ENCODE measurements around the gene ATF6.

DNA sequence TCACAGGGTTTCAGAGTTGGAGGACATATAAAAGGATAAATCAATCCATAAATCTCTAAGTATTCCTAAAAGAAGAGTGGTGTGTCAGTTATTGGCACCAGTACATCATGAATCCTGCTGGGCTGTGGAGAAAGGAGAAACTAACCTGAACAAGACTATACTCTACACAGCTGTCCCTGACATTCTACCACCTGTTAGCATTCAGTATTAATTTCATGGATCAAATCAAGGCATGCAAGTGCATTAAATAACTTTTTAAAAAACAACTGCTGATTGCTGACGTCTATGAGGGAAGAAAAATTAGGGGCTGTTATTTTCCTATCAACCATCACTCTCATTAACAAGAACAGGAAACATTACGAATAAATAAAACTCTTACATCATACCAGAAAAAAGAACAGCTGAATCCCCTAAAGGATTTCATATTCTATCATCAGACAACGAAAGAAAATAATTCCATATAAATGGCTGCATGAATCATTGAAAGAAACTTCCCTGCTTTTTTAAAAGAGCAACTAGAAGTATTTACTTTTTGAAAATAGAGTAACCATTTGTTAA is 121.7 kb downstream of the ATF6 start:
- TF ChIP-seq, protein P1, sequence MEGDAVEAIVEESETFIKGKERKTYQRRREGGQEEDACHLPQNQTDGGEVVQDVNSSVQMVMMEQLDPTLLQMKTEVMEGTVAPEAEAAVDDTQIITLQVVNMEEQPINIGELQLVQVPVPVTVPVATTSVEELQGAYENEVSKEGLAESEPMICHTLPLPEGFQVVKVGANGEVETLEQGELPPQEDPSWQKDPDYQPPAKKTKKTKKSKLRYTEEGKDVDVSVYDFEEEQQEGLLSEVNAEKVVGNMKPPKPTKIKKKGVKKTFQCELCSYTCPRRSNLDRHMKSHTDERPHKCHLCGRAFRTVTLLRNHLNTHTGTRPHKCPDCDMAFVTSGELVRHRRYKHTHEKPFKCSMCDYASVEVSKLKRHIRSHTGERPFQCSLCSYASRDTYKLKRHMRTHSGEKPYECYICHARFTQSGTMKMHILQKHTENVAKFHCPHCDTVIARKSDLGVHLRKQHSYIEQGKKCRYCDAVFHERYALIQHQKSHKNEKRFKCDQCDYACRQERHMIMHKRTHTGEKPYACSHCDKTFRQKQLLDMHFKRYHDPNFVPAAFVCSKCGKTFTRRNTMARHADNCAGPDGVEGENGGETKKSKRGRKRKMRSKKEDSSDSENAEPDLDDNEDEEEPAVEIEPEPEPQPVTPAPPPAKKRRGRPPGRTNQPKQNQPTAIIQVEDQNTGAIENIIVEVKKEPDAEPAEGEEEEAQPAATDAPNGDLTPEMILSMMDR (IDR thresholded peaks at IDR 0.05), result no peak
- no peak for TF ChIP-seq POLR2AphosphoS5 (IDR thresholded peaks at IDR 0.05; ENCODE audit: insufficient read depth in 1 of 2, low read depth in 1 of 2)
